ENCODE results near the gene MTOR.

- no peak for TF ChIP-seq GATA2 (IDR thresholded peaks at IDR 0.05; ENCODE audit: low read depth, low read length)
- TF ChIP-seq GATA3 (IDR thresholded peaks at IDR 0.05; ENCODE audit: low read depth, low read length), result no peak
Observed at GRCh38 chr1:11126569-11126968, 135.8 kb downstream of the MTOR start.
